CD4-positive, alpha-beta T cell (primary cell): ENCODE measurements around the gene RHOBTB3. TPM values are rescaled to one million over a fixed set of nuclear protein-coding genes. Genes with fewer than 3 reads are reported as not detected.
A peak's percentile ranks its signal among the peaks of the same experiment; 100 is the strongest.
"Not testable (repeated sequence)": the region's sequence is repeated elsewhere in the genome, so short reads cannot be mapped to it uniquely, and the experiment has no call there.

Source experiments
- ATAC-seq: fragments of 200-7000 bp; cut with Tn5 transposase; one replicate; pipeline ENCODE4 v1.10.0; 2022; ENCODE audit warnings: mild to moderate bottlenecking; ENCODE audit not compliant: poor library complexity
- CTCF ChIA-PET: fragments of 350-600 bp; sonication (Branson Sonifier 250); formaldehyde crosslinking; loops from one replicate; lab custom pipeline; 2021; ENCODE audit warnings: antibody characterized with exemption, inconsistent platforms; lab: Charles Lee
- POLR2A ChIA-PET: fragments of 350-600 bp; sonication (Branson Sonifier 250); formaldehyde crosslinking; loops from one replicate; lab custom pipeline; 2021; ENCODE audit warnings: antibody characterized with exemption, inconsistent platforms; lab: Charles Lee
- DNase-seq, 14 experiments: peaks; one replicate each; pipeline ENCODE4 v3.0.0-alpha.2; 2013 to 2020; ENCODE audit warnings: mixed read lengths in 2 of 14
- H3K27ac ChIP-seq, 2 donors: one replicate each; pipeline versions ENCODE4 v1.5.1 to v1.7.0; 2013; ENCODE audit warnings: low read length in 2 of 2, low read depth in 1 of 2, mild to moderate bottlenecking in 1 of 2
- H3K27me3 ChIP-seq, 2 experiments: 1 replicate in 1 of 2; 2 replicates in 1 of 2; pipeline versions ENCODE4 v1.6.1 to v1.7.0; 2013; ENCODE audit warnings: low read length in 2 of 2, control low read depth in 1 of 2, mild to moderate bottlenecking in 1 of 2, moderate library complexity in 1 of 2; ENCODE audit not compliant: insufficient read depth in 2 of 2, control insufficient read depth in 1 of 2
- H3K36me3 ChIP-seq: one replicate; pipeline ENCODE4 v1.6.1; 2013; ENCODE audit warnings: low read length, control low read depth; ENCODE audit not compliant: insufficient read depth
- H3K4me1 ChIP-seq: one replicate; pipeline ENCODE4 v1.6.1; 2013; ENCODE audit warnings: low read length, control low read depth; ENCODE audit not compliant: insufficient read depth
- H3K4me3 ChIP-seq: one replicate; pipeline ENCODE4 v1.5.1; 2013; ENCODE audit warnings: mild to moderate bottlenecking, low read length, moderate library complexity
- H3K9me3 ChIP-seq, 2 experiments: 1 replicate in 1 of 2; 2 replicates in 1 of 2; pipeline versions ENCODE4 v1.6.1 to v1.7.0; 2013; ENCODE audit warnings: low read length in 2 of 2, mild to moderate bottlenecking in 2 of 2, control low read depth in 1 of 2, moderate library complexity in 1 of 2; ENCODE audit not compliant: control insufficient read depth in 1 of 2, insufficient read depth in 1 of 2
- H3K27ac Mint-ChIP-seq: one replicate; pipeline ENCODE4 v1.8.0; 2020; ENCODE audit warnings: mixed read lengths
- H3K27me3 Mint-ChIP-seq: one replicate; pipeline ENCODE4 v1.8.0; 2021; ENCODE audit warnings: mixed read lengths
- H3K36me3 Mint-ChIP-seq: one replicate; pipeline ENCODE4 v1.8.0; 2021; ENCODE audit warnings: low read depth, mixed read lengths
- H3K4me1 Mint-ChIP-seq: one replicate; pipeline ENCODE4 v1.8.0; 2021; ENCODE audit warnings: low read depth, mixed read lengths
- H3K4me3 Mint-ChIP-seq: one replicate; pipeline ENCODE4 v1.8.0; 2020; ENCODE audit warnings: mild to moderate bottlenecking, mixed read lengths
- H3K9me3 Mint-ChIP-seq: one replicate; pipeline ENCODE4 v1.8.0; 2020; ENCODE audit warnings: mixed read lengths
- intact Hi-C, 2 experiments: fragments of 100-400 bp; cut with DNase I in 1 of 2; cut with micrococcal nuclease in 1 of 2; formaldehyde crosslinking; loops; one replicate each; pipeline versions ENCODE4 v1.15.1 to v1.9.0; 2023 to 2025; cut with DNase I, micrococcal nuclease
- total RNA-seq, 174 experiments: library from RNA in 2 of 174; stranded (reverse) in 2 of 174; gene quantifications; one replicate each; pipeline ENCODE4 v1.2.3 and lab custom pipeline; 2021 to 2026
- TF ChIP-seq, protein P1 (sequence below): fragments of 200-600 bp; IDR thresholded peaks from one replicate; pipeline ENCODE4 v1.8.0; 2022; ENCODE audit warnings: antibody characterized with exemption, mild to moderate bottlenecking

Gene RHOBTB3
- total RNA-seq, 2 experiments from 2014 or later, result 3.8 to 4.3 TPM

DNA sequence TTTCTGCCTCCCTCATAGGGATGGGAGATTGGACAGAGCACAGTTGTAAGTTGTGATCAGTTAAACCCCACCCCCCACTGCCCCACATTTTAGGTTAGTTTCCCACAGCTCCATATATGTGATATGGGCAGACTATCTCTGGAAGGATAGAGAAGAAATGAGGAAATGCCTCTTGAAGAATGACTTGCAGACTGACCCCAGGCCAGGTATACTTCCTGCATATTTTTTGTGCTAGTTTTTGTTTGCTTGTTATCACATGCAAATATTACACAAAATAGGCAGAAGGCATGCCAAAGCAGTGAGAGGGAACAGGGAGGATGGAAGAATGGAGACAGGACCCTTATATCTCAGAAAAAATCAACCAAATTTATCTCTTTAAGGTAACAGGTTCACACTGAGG is 101.5 kb downstream of the RHOBTB3 start:
- H3K27ac ChIP-seq, result no peak overlapping the region
- H3K36me3 Mint-ChIP-seq, result no peaks in the 10 kb centered on the region
- H3K4me1 Mint-ChIP-seq, result peaks cover 55% of the 10 kb centered on the region
- H3K27me3 ChIP-seq, result no peaks in the 10 kb centered on the region
- TF ChIP-seq, protein P1, sequence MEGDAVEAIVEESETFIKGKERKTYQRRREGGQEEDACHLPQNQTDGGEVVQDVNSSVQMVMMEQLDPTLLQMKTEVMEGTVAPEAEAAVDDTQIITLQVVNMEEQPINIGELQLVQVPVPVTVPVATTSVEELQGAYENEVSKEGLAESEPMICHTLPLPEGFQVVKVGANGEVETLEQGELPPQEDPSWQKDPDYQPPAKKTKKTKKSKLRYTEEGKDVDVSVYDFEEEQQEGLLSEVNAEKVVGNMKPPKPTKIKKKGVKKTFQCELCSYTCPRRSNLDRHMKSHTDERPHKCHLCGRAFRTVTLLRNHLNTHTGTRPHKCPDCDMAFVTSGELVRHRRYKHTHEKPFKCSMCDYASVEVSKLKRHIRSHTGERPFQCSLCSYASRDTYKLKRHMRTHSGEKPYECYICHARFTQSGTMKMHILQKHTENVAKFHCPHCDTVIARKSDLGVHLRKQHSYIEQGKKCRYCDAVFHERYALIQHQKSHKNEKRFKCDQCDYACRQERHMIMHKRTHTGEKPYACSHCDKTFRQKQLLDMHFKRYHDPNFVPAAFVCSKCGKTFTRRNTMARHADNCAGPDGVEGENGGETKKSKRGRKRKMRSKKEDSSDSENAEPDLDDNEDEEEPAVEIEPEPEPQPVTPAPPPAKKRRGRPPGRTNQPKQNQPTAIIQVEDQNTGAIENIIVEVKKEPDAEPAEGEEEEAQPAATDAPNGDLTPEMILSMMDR, result no peak
- no peak overlapping the region for H3K4me3 ChIP-seq
- intact Hi-C loops, result no loop called here
- H3K4me3 Mint-ChIP-seq, result peak overlapping the region; percentile 84
- POLR2A ChIA-PET, result interaction anchor here (1.8 to 2.7 kb wide), 2 partner anchors 10 to 15 kb away, joined by 5 to 18 read pairs; partner anchors contain the start of gene GLRX
- DNase-seq (no peak), ATAC-seq (no peak)
- H3K9me3 Mint-ChIP-seq, result no peaks in the 10 kb centered on the region
- peaks cover 38% of the 10 kb centered on the region for H3K4me1 ChIP-seq
- H3K27ac Mint-ChIP-seq, result peak overlapping the region; percentile 79
- H3K36me3 ChIP-seq, result no peaks in the 10 kb centered on the region
- H3K9me3 ChIP-seq, result no peaks in the 10 kb centered on the region
- no peaks in the 10 kb centered on the region for H3K27me3 Mint-ChIP-seq
- CTCF ChIA-PET, result interaction anchor here (0.9 to 3.0 kb wide), 2 partner anchors 9 to 51 kb away, joined by 3 to 17 read pairs; no protein-coding TSS in a partner anchor

- Mint-ChIP-seq H3K4me1 (peaks cover 54% of the 10 kb centered on the region), H3K4me3 (peak overlapping the region; percentile 83), H3K27me3 (no peaks in the 10 kb centered on the region), H3K36me3 (no peaks in the 10 kb centered on the region), H3K27ac (peak overlapping the region; percentile 79), H3K9me3 (no peaks in the 10 kb centered on the region)
- H3K27me3 ChIP-seq, result no peaks in the 10 kb centered on the region
- H3K4me3 ChIP-seq, result peak overlapping the region; percentile 71
- peaks cover 32% of the 10 kb centered on the region for H3K4me1 ChIP-seq
- TF ChIP-seq, protein P1, result no peak
- H3K9me3 ChIP-seq, result no peaks in the 10 kb centered on the region
- peak in 10 of 14 experiments; percentile 38 to 70 (median 56) for DNase-seq
- ChIA-PET CTCF (interaction anchor here (1.1 to 4.5 kb wide), 7 partner anchors 8 to 191 kb away, joined by 3 to 35 read pairs (median 7); partner anchors contain the start of gene GLRX), POLR2A (interaction anchor here (1.1 to 6.7 kb wide), 6 partner anchors 13 to 281 kb away, joined by 5 to 96 read pairs (median 8); partner anchors contain the start of genes ARSK, GLRX and SKIC3)
- peak; percentile 37 for ATAC-seq
- H3K27ac ChIP-seq, result peak overlapping the region; percentile 66 to 79
- no peaks in the 10 kb centered on the region for H3K36me3 ChIP-seq
- intact Hi-C loops, result loop anchor here in 1 of 2 experiments (1.0 to 2.0 kb wide), 2 partner anchors 11 to 13 kb away; partner anchors contain the start of gene GLRX
These were observed 104.7 kb downstream of the RHOBTB3 start for GRCh38 chr5:95835682-95836385.

DNA sequence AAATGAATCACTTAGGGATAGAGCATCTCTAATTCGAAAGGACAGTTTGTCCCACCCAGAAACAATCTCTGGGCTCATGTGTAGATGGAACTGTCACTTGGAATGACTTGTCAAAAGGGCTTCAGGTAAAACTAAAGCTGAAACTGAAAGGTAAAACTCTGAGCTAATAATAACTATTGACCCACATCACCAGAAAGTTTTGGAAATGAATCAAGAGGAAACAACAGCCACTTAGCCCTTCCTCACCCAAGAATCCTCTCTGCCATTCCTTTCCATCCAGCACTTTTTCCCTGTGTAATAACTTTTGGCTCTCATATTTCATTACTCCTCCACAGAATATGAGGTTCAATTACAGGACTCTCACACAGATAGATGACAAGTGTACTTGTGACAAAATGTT is 105.4 kb downstream of the RHOBTB3 start:
- Mint-ChIP-seq H3K27me3 (no peaks in the 10 kb centered on the region), H3K4me3 (peak overlapping the region; percentile 83), H3K9me3 (no peaks in the 10 kb centered on the region), H3K4me1 (peaks cover 54% of the 10 kb centered on the region), H3K36me3 (no peaks in the 10 kb centered on the region), H3K27ac (peak overlapping the region; percentile 79)
- intact Hi-C loops, result loop anchor here in 1 of 2 experiments (2.0 kb wide), 1 partner anchor 14 kb away; the partner anchor contains the start of gene GLRX
- H3K9me3 ChIP-seq, result no peaks in the 10 kb centered on the region
- no peaks in the 10 kb centered on the region for H3K27me3 ChIP-seq
- peak overlapping the region; percentile 23 to 37 for H3K27ac ChIP-seq
- no peaks in the 10 kb centered on the region for H3K36me3 ChIP-seq
- DNase-seq, result no peak
- POLR2A ChIA-PET, result interaction anchor here (1.1 to 6.7 kb wide), 2 partner anchors 14 to 24 kb away, joined by 6 to 96 read pairs; partner anchors contain the start of gene GLRX
- H3K4me3 ChIP-seq, result no peak overlapping the region
- CTCF ChIA-PET, result interaction anchor here (0.6 to 4.5 kb wide), 8 partner anchors 10 to 499 kb away, joined by 3 to 35 read pairs (median 4); partner anchors contain the start of gene GLRX
- TF ChIP-seq, protein P1, result no peak
- peaks cover 32% of the 10 kb centered on the region for H3K4me1 ChIP-seq
- no peak for ATAC-seq

GRCh38 chr5:95836971-95837370 is 105.8 kb downstream of the RHOBTB3 start:
- peaks cover 31% of the 10 kb centered on the region for H3K4me1 ChIP-seq
- not testable (repeated sequence) for H3K36me3 ChIP-seq, H3K27me3 Mint-ChIP-seq, H3K27me3 ChIP-seq, H3K27ac ChIP-seq, H3K36me3 Mint-ChIP-seq, ATAC-seq, H3K4me3 ChIP-seq, DNase-seq, H3K9me3 ChIP-seq, H3K9me3 Mint-ChIP-seq
- ChIA-PET POLR2A (interaction anchor here (6.7 kb wide), 1 partner anchor 14 kb away, joined by 96 read pairs; the partner anchor contains the start of gene GLRX), CTCF (interaction anchor here (0.6 to 4.5 kb wide), 6 partner anchors 10 to 499 kb away, joined by 3 to 35 read pairs (median 4); partner anchors contain the start of gene GLRX)
- intact Hi-C loops, result loop anchor here in 1 of 2 experiments (2.0 kb wide), 1 partner anchor 14 kb away; the partner anchor contains the start of gene GLRX
- Mint-ChIP-seq H3K4me3 (peak overlapping the region; percentile 70), H3K27ac (peak overlapping the region; percentile 79), H3K4me1 (peaks cover 52% of the 10 kb centered on the region)
